Fibroblast of lung (primary cell): ENCODE results near the gene EFNA5.

Source experiments
- EZH2 ChIP-seq: IDR thresholded peaks from 2 replicates; pipeline ENCODE4 v1.5.1; 2012; ENCODE audit warnings: low read length, control low read depth, mild to moderate bottlenecking; ENCODE audit errors: missing control alignments
- TF ChIP-seq, protein P1 (sequence below), 2 donors: IDR thresholded peaks in 1 of 2; conservative IDR thresholded peaks in 1 of 2; 1 replicate in 1 of 2; 2 replicates in 1 of 2; pipeline ENCODE4 v1.5.1; 2011 to 2012; ENCODE audit warnings: low read length in 2 of 2, control low read depth in 1 of 2, inconsistent platforms in 1 of 2, low read depth in 1 of 2, mild to moderate bottlenecking in 1 of 2

DNA sequence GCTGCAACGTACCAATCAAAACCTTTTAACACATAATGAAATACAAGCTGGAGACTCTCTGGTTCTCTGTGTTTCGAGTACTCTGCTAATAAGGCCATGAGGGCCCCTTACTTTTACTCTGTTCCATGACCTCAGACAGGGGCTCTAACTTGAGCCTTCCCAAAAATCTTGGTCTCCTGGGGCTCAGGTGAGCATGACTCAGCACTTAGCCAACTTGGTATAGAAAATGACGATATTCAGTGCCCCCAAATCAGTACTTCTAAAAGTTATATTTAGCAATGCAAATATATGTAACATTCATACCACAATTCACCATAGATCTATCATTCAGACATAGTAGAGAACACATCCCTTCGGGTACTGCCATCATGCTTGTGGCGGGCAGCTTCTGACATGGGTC lies 278.9 kb downstream of the EFNA5 start:
- TF ChIP-seq, protein P1, sequence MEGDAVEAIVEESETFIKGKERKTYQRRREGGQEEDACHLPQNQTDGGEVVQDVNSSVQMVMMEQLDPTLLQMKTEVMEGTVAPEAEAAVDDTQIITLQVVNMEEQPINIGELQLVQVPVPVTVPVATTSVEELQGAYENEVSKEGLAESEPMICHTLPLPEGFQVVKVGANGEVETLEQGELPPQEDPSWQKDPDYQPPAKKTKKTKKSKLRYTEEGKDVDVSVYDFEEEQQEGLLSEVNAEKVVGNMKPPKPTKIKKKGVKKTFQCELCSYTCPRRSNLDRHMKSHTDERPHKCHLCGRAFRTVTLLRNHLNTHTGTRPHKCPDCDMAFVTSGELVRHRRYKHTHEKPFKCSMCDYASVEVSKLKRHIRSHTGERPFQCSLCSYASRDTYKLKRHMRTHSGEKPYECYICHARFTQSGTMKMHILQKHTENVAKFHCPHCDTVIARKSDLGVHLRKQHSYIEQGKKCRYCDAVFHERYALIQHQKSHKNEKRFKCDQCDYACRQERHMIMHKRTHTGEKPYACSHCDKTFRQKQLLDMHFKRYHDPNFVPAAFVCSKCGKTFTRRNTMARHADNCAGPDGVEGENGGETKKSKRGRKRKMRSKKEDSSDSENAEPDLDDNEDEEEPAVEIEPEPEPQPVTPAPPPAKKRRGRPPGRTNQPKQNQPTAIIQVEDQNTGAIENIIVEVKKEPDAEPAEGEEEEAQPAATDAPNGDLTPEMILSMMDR (conservative IDR thresholded peaks at IDR 0.05 in 1 of 2, IDR thresholded peaks at IDR 0.05 in 1 of 2; ENCODE audit: low read depth in 1 of 2, low read length in 2 of 2): no peak
- no peak for TF ChIP-seq EZH2
